Stimulated activated CD4-positive, alpha-beta T cell treated with anti-CD3 and anti-CD28 coated beads, Interleukin-4, amount 100 ng/mL, for 1 hour (primary cell): ENCODE measurements around the gene LRRC37B.
"Not testable (repeated sequence)": the region's sequence is repeated elsewhere in the genome, so short reads cannot be mapped to it uniquely, and the experiment has no call there.

Source experiments
- DNase-seq: peaks from one replicate; pipeline ENCODE4 v3.0.0-alpha.2; 2020

The LRRC37B gene

GRCh38 chr17:32099686-32100085 is 92.5 kb downstream of the LRRC37B start:
- no peak for DNase-seq

GRCh38 chr17:32100323-32100722 is 93.1 kb downstream of the LRRC37B start:
- DNase-seq: not testable (repeated sequence)

GRCh38 chr17:32100971-32101631 is 93.9 kb downstream of the LRRC37B start:
- no peak for DNase-seq

DNA sequence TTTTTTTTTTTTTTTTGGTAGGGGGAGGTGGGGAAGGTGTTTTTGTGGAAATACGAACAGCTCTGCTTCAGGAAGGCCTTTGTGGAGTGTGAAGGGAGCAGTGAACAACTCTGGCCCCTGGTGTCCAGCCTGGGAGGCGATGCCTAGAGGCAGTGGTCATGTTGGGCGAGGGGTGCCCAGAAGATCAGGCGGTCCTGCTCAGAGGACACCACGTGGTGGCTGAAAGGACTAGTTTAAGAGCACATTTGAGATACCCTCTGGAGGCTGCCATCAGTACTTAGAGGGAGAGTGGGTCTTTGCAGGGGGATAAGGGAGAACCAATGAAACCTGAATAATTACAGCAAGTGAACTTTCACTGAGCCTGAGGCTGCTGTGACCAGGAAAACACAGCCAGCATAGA is 95.0 kb downstream of the LRRC37B start:
- no peak for DNase-seq

GRCh38 chr17:32102646-32103186 is 95.5 kb downstream of the LRRC37B start:
- DNase-seq: no peak
